ENCODE data around the gene NRN1L. TPM values are rescaled to one million over a fixed set of nuclear protein-coding genes. Genes with fewer than 3 reads are reported as not detected.

The NRN1L gene
- total RNA-seq, 4 donors from 2014 or later, result 2.1 TPM; not detected in 3

- intact Hi-C loops (cut with DNase I; ENCODE audit: low total_unique reads), result no loop called here
- Histone ChIP-seq H3K36me3 (no peaks in the 10 kb centered on the region), H3K27ac (peak overlapping the region; percentile 85 to 91), H3K27me3 (no peaks in the 10 kb centered on the region), H3K9me3 (no peaks in the 10 kb centered on the region), H3K4me3 (peak overlapping the region in 1 of 2 donors; percentile 72), H3K4me1 (peaks cover 0 to 3% of the 10 kb centered on the region in 2 donors)
- TF ChIP-seq CTCF (IDR thresholded peaks at IDR 0.05) (no peak), POLR2A (IDR thresholded peaks at IDR 0.05) (no peak)
- DNase-seq, result no peak
Measured at GRCh38 chr16:67934306-67935100, 49.8 kb downstream of the NRN1L start.

- TF ChIP-seq POLR2A (IDR thresholded peaks at IDR 0.05), result no peak
- TF ChIP-seq CTCF (IDR thresholded peaks at IDR 0.05), result no peak
- no peaks in the 10 kb centered on the region for H3K27me3 ChIP-seq
- no peaks in the 10 kb centered on the region for H3K9me3 ChIP-seq
- peaks cover 0 to 3% of the 10 kb centered on the region in 2 donors for H3K4me1 ChIP-seq
- no peak for DNase-seq
- peak overlapping the region; percentile 72 to 79 for H3K4me3 ChIP-seq
- intact Hi-C loops (cut with DNase I; ENCODE audit: low total_unique reads), result no loop called here
- no peaks in the 10 kb centered on the region for H3K36me3 ChIP-seq
- peak overlapping the region; percentile 85 to 91 for H3K27ac ChIP-seq
Measured at GRCh38 chr16:67935101-67935401, 50.4 kb downstream of the NRN1L start.

GRCh38 chr16:67935402-67936123 lies 50.9 kb downstream of the NRN1L start:
- intact Hi-C loops (cut with DNase I; ENCODE audit: low total_unique reads), result no loop called here
- no peaks in the 10 kb centered on the region for H3K36me3 ChIP-seq
- H3K9me3 ChIP-seq, result no peaks in the 10 kb centered on the region
- H3K27ac ChIP-seq, result peak overlapping the region; percentile 85 to 91
- peak; percentile 94 to 95 for DNase-seq
- H3K27me3 ChIP-seq, result no peaks in the 10 kb centered on the region
- peak overlapping the region; percentile 72 to 79 for H3K4me3 ChIP-seq
- H3K4me1 ChIP-seq, result peaks cover 0 to 3% of the 10 kb centered on the region in 2 donors
- TF ChIP-seq POLR2A (IDR thresholded peaks at IDR 0.05) (peak; percentile 51 to 81), CTCF (IDR thresholded peaks at IDR 0.05) (peak in 2 of 4 experiments; percentile 3 to 9)

Small RNA genes within 50 kb of the gene (small RNA-seq; reads per million reads assigned to genes)
- gene AC040162.2, result not detected
- gene NRN1L, result not detected

Other genes with a start within 250 kb of the NRN1L start
- 1 to 10 TPM in 1 of 4 donors, under 1 TPM in 2, not detected in 1; 0.41 to 1.2 (median 0.51) TPM for gene CARMIL2, start 239.7 kb upstream of the NRN1L start, total RNA-seq
- gene ACD, start 224.6 kb upstream of the NRN1L start, total RNA-seq, result 10 to 100 TPM; 17.8 to 33.4 (median 29.8) TPM
- gene PARD6A, start 223.9 kb upstream of the NRN1L start, total RNA-seq, result 10 to 100 TPM in 1 of 4 donors, 1 to 10 TPM in 2, not detected in 1; 1.6 to 32.9 (median 7.9) TPM
- gene ENKD1, start 218.1 kb upstream of the NRN1L start, total RNA-seq, result 10 to 100 TPM in 3 of 4 donors, 1 to 10 TPM in 1; 4.1 to 22.4 (median 13.7) TPM
- 1 to 10 TPM in 3 of 4 donors, not detected in 1; 5.3 to 8.6 (median 6.9) TPM for gene C16orf86, start 218.1 kb upstream of the NRN1L start, total RNA-seq
- gene GFOD2, start 165.6 kb upstream of the NRN1L start, total RNA-seq, result 10 to 100 TPM; 11.0 to 28.5 (median 26.3) TPM
- gene RANBP10, start 78.3 kb upstream of the NRN1L start, total RNA-seq, result 10 to 100 TPM in 1 of 4 donors, 1 to 10 TPM in 3; 4.9 to 22.7 (median 8.5) TPM
- gene TSNAXIP1, start 78.0 kb upstream of the NRN1L start, total RNA-seq, result 1 to 10 TPM; 2.7 to 4.9 (median 3.6) TPM
- gene THAP11, start 42.6 kb upstream of the NRN1L start, total RNA-seq, result 100 to 1,000 TPM in 1 of 4 donors, 10 to 100 TPM in 3; 43.3 to 105 (median 57.6) TPM
- 10 to 100 TPM; 43.8 to 76.1 (median 65.4) TPM for gene NUTF2, start 38.0 kb upstream of the NRN1L start, total RNA-seq
- 10 to 100 TPM; 29.4 to 70.2 (median 52.8) TPM for gene CENPT, start 37.2 kb upstream of the NRN1L start, total RNA-seq
- gene EDC4, start 11.8 kb upstream of the NRN1L start, total RNA-seq, result 10 to 100 TPM; 19.4 to 63.7 (median 50.7) TPM
- gene PSKH1, start 8.4 kb downstream of the NRN1L start, total RNA-seq, result 10 to 100 TPM in 3 of 4 donors, 1 to 10 TPM in 1; 3.1 to 34.3 (median 24.5) TPM
- 1 to 10 TPM in 1 of 4 donors, not detected in 3; 1.0 TPM for gene CTRL, start 47.0 kb downstream of the NRN1L start, total RNA-seq
- 10 to 100 TPM in 3 of 4 donors, 1 to 10 TPM in 1; 9.5 to 30.7 (median 15.3) TPM for gene PSMB10, start 52.0 kb downstream of the NRN1L start, total RNA-seq
- gene LCAT, start 59.2 kb downstream of the NRN1L start, total RNA-seq, result 10 to 100 TPM; 11.0 to 75.2 (median 12.4) TPM
- 100 to 1,000 TPM in 1 of 4 donors, 10 to 100 TPM in 3; 25.6 to 137 (median 62.3) TPM for gene SLC12A4, start 83.8 kb downstream of the NRN1L start, total RNA-seq
- under 1 TPM in 1 of 4 donors, not detected in 3; 0.14 TPM for gene DPEP3, start 95.6 kb downstream of the NRN1L start, total RNA-seq
- 1 to 10 TPM in 1 of 4 donors, under 1 TPM in 2, not detected in 1; 0.77 to 2.3 (median 0.83) TPM for gene DPEP2, start 114.6 kb downstream of the NRN1L start, total RNA-seq
- not detected for gene DPEP2NB, start 131.0 kb downstream of the NRN1L start, total RNA-seq
- gene DDX28, start 138.3 kb downstream of the NRN1L start, total RNA-seq, result 10 to 100 TPM in 2 of 4 donors, 1 to 10 TPM in 2; 2.9 to 14.1 (median 11.8) TPM
- 10 to 100 TPM in 1 of 4 donors, 1 to 10 TPM in 3; 2.0 to 18.4 (median 5.6) TPM for gene DUS2, start 138.4 kb downstream of the NRN1L start, total RNA-seq
- 10 to 100 TPM; 22.6 to 74.0 (median 48.4) TPM for gene NFATC3, start 200.5 kb downstream of the NRN1L start, total RNA-seq